Coronary artery (tissue), 2 donors: Measurements from ENCODE around the gene RNF26.
A peak's percentile ranks its signal among the peaks of the same experiment; 100 is the strongest.

Experiments used
- DNase-seq: peaks from one replicate; pipeline ENCODE4 v3.0.0-alpha.2; 2017; ENCODE audit warnings: low spot score
- H3K27ac ChIP-seq, 2 donors: fragments of 200-600 bp; sonication (generic); one replicate each; pipeline ENCODE4 v1.5.1; 2016 to 2019
- H3K4me3 ChIP-seq: fragments of 200-600 bp; sonication (generic); 2 replicates; pipeline ENCODE4 v1.5.1; 2016; ENCODE audit warnings: mild to moderate bottlenecking, moderate library complexity
- CTCF ChIP-seq: fragments of 200-600 bp; sonication (generic); IDR thresholded peaks from one replicate; pipeline ENCODE4 v1.5.1; 2019; ENCODE audit warnings: antibody characterized with exemption

The RNF26 gene

GRCh38 chr11:119334174-119334930 is at the start of gene RNF26:
TSS of gene RNF26 (plus strand) at chr11:119334527. CDS start at chr11:119335123, 596 bp downstream.
- Histone ChIP-seq H3K4me3 (peak within 1 kb of the TSS; percentile 98), H3K27ac (peak within 1 kb of the TSS; percentile 80 to 92)
- no peak for TF ChIP-seq CTCF
- DNase-seq: peak; percentile 97

GRCh38 chr11:119285431-119285830 is 48.9 kb upstream of the RNF26 start:
- no peak for TF ChIP-seq CTCF
- no peak for DNase-seq
- no peak overlapping the region for H3K27ac ChIP-seq
- no peak overlapping the region for H3K4me3 ChIP-seq

- no peak for TF ChIP-seq CTCF
- DNase-seq: no peak
- no peak overlapping the region for H3K27ac ChIP-seq
- no peak overlapping the region for H3K4me3 ChIP-seq
Observed at GRCh38 chr11:119288219-119288618, 46.1 kb upstream of the RNF26 start.

GRCh38 chr11:119290894-119291497 is 43.3 kb upstream of the RNF26 start:
- Histone ChIP-seq H3K4me3 (no peak overlapping the region), H3K27ac (no peak overlapping the region)
- DNase-seq: no peak
- TF ChIP-seq CTCF: no peak

GRCh38 chr11:119293461-119293860 is 40.9 kb upstream of the RNF26 start:
- DNase-seq: no peak
- no peak overlapping the region for H3K27ac ChIP-seq
- no peak overlapping the region for H3K4me3 ChIP-seq
- no peak for TF ChIP-seq CTCF

- Histone ChIP-seq H3K4me3 (no peak overlapping the region), H3K27ac (no peak overlapping the region)
- peak; percentile 29 for DNase-seq
- no peak for TF ChIP-seq CTCF
Observed at GRCh38 chr11:119295178-119295577, 39.1 kb upstream of the RNF26 start.

GRCh38 chr11:119297938-119298337 is 36.4 kb upstream of the RNF26 start:
- no peak for DNase-seq
- no peak overlapping the region for H3K27ac ChIP-seq
- TF ChIP-seq CTCF: no peak
- no peak overlapping the region for H3K4me3 ChIP-seq
